ENCODE data around the gene SRPX2. TPM values are rescaled to one million over a fixed set of nuclear protein-coding genes. Genes with fewer than 3 reads are reported as not detected.

Gene SRPX2
- total and polyA plus RNA-seq, 2 of the 13 experiments (the other 11 are each of a cell fraction or from before 2014, with no cell fraction given): 1.5 to 6.7 TPM

GRCh38 chrX:100649550-100650356, 5.8 kb downstream of the SRPX2 start (continued):
- no peak for TF ChIP-seq JUNB (CRISPR knock-in tag; IDR thresholded peaks at IDR 0.05; ENCODE audit: borderline replicate concordance)
- TF ChIP-seq CENPX (CRISPR knock-in tag; IDR thresholded peaks at IDR 0.05): no peak
- TF ChIP-seq KIAA2018 (CRISPR knock-in tag; IDR thresholded peaks at IDR 0.05; ENCODE audit: borderline replicate concordance): no peak
- peak; percentile 47; the same call in 1 of the 2 replicates for TF ChIP-seq BCL6 (CRISPR knock-in tag; IDR thresholded peaks at IDR 0.05)
- TF ChIP-seq ZNF225 (CRISPR knock-in tag; IDR thresholded peaks at IDR 0.05): no peak
- TF ChIP-seq ARID4A (CRISPR knock-in tag; IDR thresholded peaks at IDR 0.05; ENCODE audit: borderline replicate concordance): no peak
- TF ChIP-seq TGIF2 (CRISPR knock-in tag; IDR thresholded peaks at IDR 0.05): no peak
- TF ChIP-seq ZNF629 (CRISPR knock-in tag; conservative IDR thresholded peaks at IDR 0.05): no peak
- TF ChIP-seq ZNF484 (CRISPR knock-in tag; IDR thresholded peaks at IDR 0.05; ENCODE audit: borderline replicate concordance, low read depth): no peak
- no peak for TF ChIP-seq ZSCAN12 (CRISPR knock-in tag; IDR thresholded peaks at IDR 0.05)
- TF ChIP-seq LRRFIP1 (CRISPR knock-in tag; conservative IDR thresholded peaks at IDR 0.05): no peak
- no peak for TF ChIP-seq SMARCE1 (IDR thresholded peaks at IDR 0.05; ENCODE audit: borderline replicate concordance)
